Coronary artery (tissue), 2 donors: Measurements from ENCODE around the gene KIAA0753.

Experiments used
- DNase-seq: peaks from one replicate; pipeline ENCODE4 v3.0.0-alpha.2; 2017; ENCODE audit warnings: low spot score
- H3K27ac ChIP-seq, 2 donors: fragments of 200-600 bp; sonication (generic); one replicate each; pipeline ENCODE4 v1.5.1; 2016 to 2019
- H3K4me3 ChIP-seq: fragments of 200-600 bp; sonication (generic); 2 replicates; pipeline ENCODE4 v1.5.1; 2016; ENCODE audit warnings: mild to moderate bottlenecking, moderate library complexity
- CTCF ChIP-seq: fragments of 200-600 bp; sonication (generic); IDR thresholded peaks from one replicate; pipeline ENCODE4 v1.5.1; 2019; ENCODE audit warnings: antibody characterized with exemption

KIAA0753 gene

GRCh38 chr17:6651919-6652452 is 11.5 kb upstream of the KIAA0753 start:
- Histone ChIP-seq H3K4me3 (peak overlapping the region; percentile 70), H3K27ac (peak overlapping the region; percentile 40 to 49)
- no peak for DNase-seq
- no peak for TF ChIP-seq CTCF

- TF ChIP-seq CTCF = no peak
- H3K4me3 ChIP-seq = peak within 1 kb of the TSS; percentile 70
- H3K27ac ChIP-seq = peak within 1 kb of the TSS; percentile 40 to 54
- peak; percentile 97 for DNase-seq
Measured at GRCh38 chr17:6651354-6651918, 10.9 kb upstream of the KIAA0753 start, which contains the start of the genes C17orf100 and MED31. TSS of gene C17orf100 (plus strand) at chr17:6651762. CDS start at chr17:6651914, 152 bp downstream. TSS of gene MED31 (minus strand) at chr17:6651605. CDS start at chr17:6651528, 77 bp downstream.

GRCh38 chr17:6648181-6648580 is 7.7 kb upstream of the KIAA0753 start:
- DNase-seq = no peak
- Histone ChIP-seq H3K27ac (no peak overlapping the region), H3K4me3 (no peak overlapping the region)
- TF ChIP-seq CTCF = no peak

GRCh38 chr17:6643451-6644125 is 3.1 kb upstream of the KIAA0753 start:
- no peak for DNase-seq
- Histone ChIP-seq H3K4me3 (no peak overlapping the region), H3K27ac (no peak overlapping the region)
- TF ChIP-seq CTCF = no peak

DNA sequence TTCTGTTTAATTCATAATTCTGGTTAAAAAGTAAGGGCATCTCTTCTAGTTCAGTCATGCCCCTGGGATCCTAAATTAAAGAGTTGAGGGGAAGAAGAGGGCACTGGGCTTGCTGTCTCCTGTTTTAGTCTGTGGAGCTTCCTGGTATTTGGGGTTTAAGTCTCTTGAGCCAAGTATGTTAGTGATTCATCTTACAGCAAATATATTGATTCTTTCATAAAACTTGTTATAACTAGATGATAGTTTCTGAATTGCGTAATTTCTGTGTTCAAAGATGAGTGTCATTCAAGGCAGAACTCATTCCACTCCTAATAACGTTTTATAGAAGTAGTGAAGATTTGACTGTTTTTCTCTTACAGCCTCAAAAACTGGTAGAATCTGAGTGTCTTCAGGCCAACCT is 2.1 kb upstream of the KIAA0753 start:
- no peak for DNase-seq
- TF ChIP-seq CTCF = no peak
- no peak overlapping the region for H3K4me3 ChIP-seq
- H3K27ac ChIP-seq = no peak overlapping the region

DNA sequence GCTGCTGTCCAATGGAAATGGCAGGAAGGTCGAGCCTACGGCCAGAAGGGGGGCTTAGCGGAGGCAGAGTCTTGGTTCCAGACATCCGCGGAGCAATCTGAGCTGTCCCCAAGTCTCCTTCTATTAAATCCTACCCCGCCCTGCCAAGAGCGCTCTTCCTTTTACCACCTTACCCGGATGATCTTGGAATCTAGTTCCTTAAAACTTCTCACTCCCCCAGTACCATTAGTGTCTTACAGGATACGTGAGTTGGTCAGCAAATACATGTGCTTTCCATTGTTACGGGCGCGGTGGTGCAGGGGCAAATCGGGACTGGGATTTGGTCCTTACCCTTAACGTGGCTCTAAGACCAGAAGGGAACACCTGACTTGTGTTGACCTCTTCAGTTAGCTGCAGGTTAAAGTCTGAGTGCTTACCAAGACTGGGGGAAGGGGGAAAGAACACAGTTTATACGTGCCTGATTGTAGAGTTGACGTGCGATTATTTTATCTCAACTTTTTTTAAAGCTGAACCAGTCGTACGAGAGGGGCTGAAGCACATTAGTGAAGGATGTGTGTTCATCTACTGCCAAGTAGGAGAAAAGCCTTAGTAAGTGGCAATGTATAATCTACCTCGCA is 844 bp upstream of the KIAA0753 start:
- peak overlapping the region; percentile 52 to 88 for H3K27ac ChIP-seq
- TF ChIP-seq CTCF = no peak
- DNase-seq = no peak
- H3K4me3 ChIP-seq = peak overlapping the region; percentile 86
